Skeletal muscle cell (primary cell): ENCODE measurements around the gene FHL2.
A peak's percentile ranks its signal among the peaks of the same experiment; 100 is the strongest.
"Not testable (repeated sequence)": the region's sequence is repeated elsewhere in the genome, so short reads cannot be mapped to it uniquely, and the experiment has no call there.

Experiments
- DNase-seq: peaks from one replicate; pipeline ENCODE4 v3.0.0-alpha.2; 2010; ENCODE audit warnings: low read depth
- H3K4me3 ChIP-seq: 2 replicates; pipeline ENCODE4 v1.5.1; 2011; ENCODE audit warnings: low read depth, mild to moderate bottlenecking, control low read depth, low read length, moderate library complexity

FHL2 gene

GRCh38 chr2:105328281-105329196 is 70.3 kb downstream of the FHL2 start:
- peak overlapping the region; percentile 54 for H3K4me3 ChIP-seq
- DNase-seq, result no peak

GRCh38 chr2:105327690-105328089 is 71.2 kb downstream of the FHL2 start:
- no peak for DNase-seq
- H3K4me3 ChIP-seq, result no peak overlapping the region

GRCh38 chr2:105327271-105327670 is 71.6 kb downstream of the FHL2 start:
- not testable (repeated sequence) for DNase-seq, H3K4me3 ChIP-seq

- no peak for DNase-seq
- no peak overlapping the region for H3K4me3 ChIP-seq
Measured at GRCh38 chr2:105325389-105325963, 73.4 kb downstream of the FHL2 start.

- no peak overlapping the region for H3K4me3 ChIP-seq
- no peak for DNase-seq
Measured at GRCh38 chr2:105324732-105325131, 74.1 kb downstream of the FHL2 start.

DNA sequence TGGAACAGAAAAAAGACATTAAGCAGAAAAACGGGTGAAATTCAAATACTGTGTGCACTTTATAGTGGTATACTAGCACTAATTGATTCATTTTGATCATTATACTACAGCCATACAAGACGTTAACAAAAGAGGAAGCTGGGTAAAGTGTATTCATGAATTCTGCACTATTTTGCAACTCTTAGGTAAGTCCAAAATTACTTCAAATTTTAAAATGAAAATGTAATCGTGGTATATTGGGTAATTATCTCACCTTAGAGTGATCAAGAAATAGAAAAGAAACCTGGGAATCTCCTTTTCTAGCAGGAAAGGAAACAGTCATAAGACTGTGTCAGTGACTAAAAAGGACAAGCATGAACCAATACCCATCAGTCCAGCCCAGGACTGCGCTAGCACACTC is 74.8 kb downstream of the FHL2 start:
- DNase-seq, result no peak
- no peak overlapping the region for H3K4me3 ChIP-seq

GRCh38 chr2:105323111-105323510 is 75.7 kb downstream of the FHL2 start:
- DNase-seq, result no peak
- no peak overlapping the region for H3K4me3 ChIP-seq

GRCh38 chr2:105321875-105322646 is 76.8 kb downstream of the FHL2 start:
- no peak for DNase-seq
- no peak overlapping the region for H3K4me3 ChIP-seq

DNA sequence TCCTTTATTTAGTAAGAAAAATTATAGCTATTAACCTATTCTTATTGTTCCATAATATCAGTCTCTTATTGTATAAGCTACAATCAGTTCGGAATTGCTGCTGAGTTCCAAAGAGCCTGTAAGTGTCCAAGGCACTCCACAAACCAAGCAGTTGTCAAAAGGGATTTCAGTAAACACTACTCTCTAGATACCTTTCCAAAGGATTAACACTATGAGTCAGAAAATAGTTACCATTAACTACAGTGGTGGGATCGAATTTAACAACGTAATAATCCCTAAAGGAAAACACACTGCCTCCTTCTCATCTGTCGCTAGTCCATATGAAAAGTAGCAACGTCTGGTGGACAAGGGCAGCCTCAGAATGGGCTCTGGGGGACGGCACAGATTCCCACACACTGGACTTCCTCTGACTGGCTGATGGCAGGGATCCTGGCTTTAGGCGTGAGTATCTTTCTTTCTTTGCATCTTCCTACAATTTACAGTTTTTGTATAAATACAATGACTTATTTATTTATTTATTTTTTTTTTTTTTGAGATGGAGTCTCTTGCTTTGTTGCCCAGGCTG is 78.1 kb downstream of the FHL2 start:
- H3K4me3 ChIP-seq, result no peak overlapping the region

DNA sequence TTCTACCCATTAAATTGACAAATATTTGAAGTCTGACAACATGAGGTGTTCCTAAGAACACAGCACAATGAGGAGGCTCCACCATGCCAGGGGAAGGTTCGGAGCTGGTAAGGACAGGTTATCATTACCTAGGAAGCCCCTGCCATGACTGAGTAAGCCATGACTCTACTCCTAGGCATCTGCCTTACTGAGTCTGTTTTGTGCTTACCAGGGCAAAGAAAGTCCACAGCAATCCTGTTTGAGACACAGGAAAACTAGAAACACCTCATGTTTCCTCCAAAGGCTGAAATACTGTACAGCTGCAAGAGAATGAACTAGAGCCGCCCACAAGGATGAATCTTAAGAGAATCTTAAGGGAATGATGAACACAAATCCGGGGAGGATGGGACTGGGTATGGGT is 80.9 kb downstream of the FHL2 start:
- H3K4me3 ChIP-seq, result no peak overlapping the region

More for the DNA sequence above, 78.1 kb downstream of the FHL2 start:
- DNase-seq, result no peak

DNA sequence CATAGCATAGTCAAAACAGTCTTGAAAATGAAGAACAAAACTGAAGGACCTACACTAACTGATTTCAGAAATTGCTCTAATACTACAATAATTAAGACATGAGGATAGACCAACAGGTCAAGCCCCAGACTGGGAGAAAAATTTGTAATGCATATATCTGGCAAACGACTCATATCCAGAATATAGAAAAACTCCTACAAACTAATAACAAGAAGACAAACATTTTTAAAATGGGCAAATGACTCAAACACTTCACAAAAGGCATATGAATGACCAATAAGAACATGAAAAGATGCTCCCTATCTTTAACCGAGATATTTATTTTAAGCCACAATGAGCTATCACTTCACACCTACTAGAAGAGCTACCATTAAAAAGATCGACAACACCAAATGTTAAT is 83.5 kb downstream of the FHL2 start:
- no peak for DNase-seq
- no peak overlapping the region for H3K4me3 ChIP-seq

More for the DNA sequence above, 80.9 kb downstream of the FHL2 start:
- DNase-seq, result no peak

- H3K4me3 ChIP-seq, result no peak overlapping the region
- DNase-seq, result no peak
Measured at GRCh38 chr2:105313877-105314276, 85.0 kb downstream of the FHL2 start.
